IMR-90 (cell line): ENCODE results near the gene OGT. TPM values are rescaled to one million over a fixed set of nuclear protein-coding genes. Genes with fewer than 3 reads are reported as not detected.
"Not testable (repeated sequence)": the region's sequence is repeated elsewhere in the genome, so short reads cannot be mapped to it uniquely, and the experiment has no call there.

Experiments
- ATAC-seq: fragments of 200-7000 bp; cut with Tn5 transposase; 2 replicates; pipeline ENCODE4 v1.9.1; 2020; ENCODE audit warnings: low read depth, mild to moderate bottlenecking, moderate library complexity
- BruUV-seq: library from RNA; stranded (reverse); fragments of 400-500 nt; replicated peaks from 2 replicates; lab custom pipeline; 2021; lab: Mats Ljungman, UMichigan
- CTCF ChIA-PET: fragments of 300-600 bp; formaldehyde crosslinking; extraction: SDS; loops from one replicate; lab custom pipeline; 2021; ENCODE audit warnings: antibody characterized with exemption; lab: Yijun Ruan, JAX
- POLR2A ChIA-PET: fragments of 300-600 bp; sonication (Branson Sonifier 250); formaldehyde crosslinking; loops from one replicate; lab custom pipeline; 2022; ENCODE audit warnings: antibody characterized with exemption; ENCODE audit not compliant: unreplicated experiment; lab: Charles Lee
- DNase-seq: peaks from one replicate; pipeline ENCODE4 v3.0.0; 2013
- H2AFZ ChIP-seq: replicated peaks from 2 replicates; pipeline ENCODE3; 2013; ENCODE audit warnings: low read length, mild to moderate bottlenecking; ENCODE audit not compliant: poor library complexity
- H2AK5ac ChIP-seq: 2 replicates; pipeline ENCODE4 v1.6.1; 2013; ENCODE audit warnings: low read depth, low read length, inconsistent platforms
- H2AK9ac ChIP-seq: replicated peaks from 2 replicates; pipeline ENCODE3; 2013; ENCODE audit warnings: mild to moderate bottlenecking, low read depth, low read length, moderate library complexity; ENCODE audit not compliant: poor library complexity
- H2BK120ac ChIP-seq: 2 replicates; pipeline ENCODE4 v1.6.1; 2013; ENCODE audit warnings: low read depth, low read length, inconsistent platforms
- H2BK15ac ChIP-seq: 3 replicates; pipeline ENCODE4 v1.6.1; 2013; ENCODE audit warnings: low read depth, low read length, inconsistent platforms
- H2BK20ac ChIP-seq: 2 replicates; pipeline ENCODE4 v1.6.1; 2013; ENCODE audit warnings: low read depth, mild to moderate bottlenecking, inconsistent platforms, low read length, moderate library complexity
- H2BK5ac ChIP-seq: 2 replicates; pipeline ENCODE4 v1.6.1; 2013; ENCODE audit warnings: mild to moderate bottlenecking, low read depth, low read length, inconsistent platforms; ENCODE audit not compliant: poor library complexity, severe bottlenecking
- H3K14ac ChIP-seq: replicated peaks from 2 replicates; pipeline ENCODE4 v1.6.1; 2013; ENCODE audit warnings: low read depth, low read length, inconsistent platforms
- H3K18ac ChIP-seq: 2 replicates; pipeline ENCODE4 v1.6.1; 2013; ENCODE audit warnings: low read depth, low read length, control low read depth
- H3K23ac ChIP-seq: 2 replicates; pipeline ENCODE4 v1.6.1; 2013; ENCODE audit warnings: low read depth, low read length, inconsistent platforms
- H3K27ac ChIP-seq: 2 replicates; pipeline ENCODE4 v1.5.1; 2013; ENCODE audit warnings: mild to moderate bottlenecking, control low read depth, low read length; ENCODE audit not compliant: insufficient read depth
- H3K27me3 ChIP-seq: 2 replicates; pipeline ENCODE4 v1.6.1; 2013; ENCODE audit warnings: low read length; ENCODE audit not compliant: control insufficient read depth, insufficient read depth
- H3K36me3 ChIP-seq: 2 replicates; pipeline ENCODE4 v1.6.1; 2013; ENCODE audit warnings: low read length, mixed read lengths; ENCODE audit not compliant: control insufficient read depth, insufficient read depth
- H3K4ac ChIP-seq: 2 replicates; pipeline ENCODE4 v1.6.1; 2013; ENCODE audit warnings: low read depth, low read length, inconsistent platforms
- H3K4me1 ChIP-seq: 2 replicates; pipeline ENCODE4 v1.6.1; 2013; ENCODE audit warnings: low read length, mixed read lengths; ENCODE audit not compliant: control insufficient read depth, insufficient read depth
- H3K4me2 ChIP-seq: 2 replicates; pipeline ENCODE4 v1.6.1; 2013; ENCODE audit warnings: low read depth, mild to moderate bottlenecking, control low read depth, low read length, moderate library complexity
- H3K4me3 ChIP-seq: 2 replicates; pipeline ENCODE4 v1.5.1; 2013; ENCODE audit warnings: low read depth, mild to moderate bottlenecking, control low read depth, low read length, moderate library complexity; ENCODE audit not compliant: insufficient read depth
- H3K56ac ChIP-seq: 2 replicates; pipeline ENCODE4 v1.6.1; 2013; ENCODE audit warnings: low read length, inconsistent platforms; ENCODE audit not compliant: insufficient read depth; ENCODE audit errors: extremely low read depth
- H3K79me1 ChIP-seq, 2 experiments: 2 replicates each; pipeline ENCODE4 v1.6.1; 2013; ENCODE audit warnings: low read length in 2 of 2, inconsistent platforms in 1 of 2, low read depth in 1 of 2
- H3K9ac ChIP-seq: 2 replicates; pipeline ENCODE4 v1.6.1; 2013; ENCODE audit warnings: low read depth, low read length, control low read depth
- H3K9me1 ChIP-seq: 2 replicates; pipeline ENCODE4 v1.6.1; 2013; ENCODE audit warnings: low read length, inconsistent platforms; ENCODE audit not compliant: insufficient read depth
- H3K9me3 ChIP-seq: 2 replicates; pipeline ENCODE4 v1.6.1; 2013; ENCODE audit warnings: low read length; ENCODE audit not compliant: control insufficient read depth, insufficient read depth
- H4K20me1 ChIP-seq: 2 replicates; pipeline ENCODE4 v1.6.1; 2013; ENCODE audit warnings: low read length, inconsistent platforms; ENCODE audit not compliant: insufficient read depth
- H4K5ac ChIP-seq: 2 replicates; pipeline ENCODE4 v1.6.1; 2013; ENCODE audit warnings: mild to moderate bottlenecking, low read depth, low read length, control low read depth
- H4K8ac ChIP-seq, 2 experiments: 2 replicates each; pipeline ENCODE4 v1.6.1; 2013; ENCODE audit warnings: low read depth in 2 of 2, low read length in 2 of 2, control low read depth in 1 of 2, inconsistent platforms in 1 of 2
- H4K91ac ChIP-seq: 2 replicates; pipeline ENCODE4 v1.6.1; 2013; ENCODE audit warnings: low read depth, low read length, inconsistent platforms; ENCODE audit not compliant: insufficient read depth
- BHLHE40 ChIP-seq: fragments of 150-350 bp; IDR thresholded peaks from 2 replicates; pipeline ENCODE4 v1.6.1; 2016; ENCODE audit warnings: mild to moderate bottlenecking, low read depth, low read length
- CEBPB ChIP-seq: IDR thresholded peaks from 2 replicates; pipeline ENCODE4 v1.6.1; 2012; ENCODE audit warnings: low read depth, low read length, improper control_type of control experiment
- FOS ChIP-seq: fragments of 150-350 bp; IDR thresholded peaks from 2 replicates; pipeline ENCODE4 v1.6.1; 2016; ENCODE audit warnings: low read depth, low read length
- MAFK ChIP-seq: IDR thresholded peaks from 2 replicates; pipeline ENCODE4 v1.6.1; 2012; ENCODE audit warnings: low read depth, low read length, improper control_type of control experiment
- NFE2L2 ChIP-seq: fragments of 150-350 bp; IDR thresholded peaks from 2 replicates; pipeline ENCODE4 v1.6.1; 2016; ENCODE audit warnings: low read depth, mild to moderate bottlenecking, low read length
- RCOR1 ChIP-seq: IDR thresholded peaks from 2 replicates; pipeline ENCODE4 v1.6.1; 2012; ENCODE audit warnings: mild to moderate bottlenecking, low read length, improper control_type of control experiment; ENCODE audit not compliant: insufficient replicate concordance
- RFX5 ChIP-seq: IDR thresholded peaks from 2 replicates; pipeline ENCODE4 v1.8.0; 2012; ENCODE audit warnings: low read depth, mild to moderate bottlenecking, low read length, moderate library complexity
- SMC3 ChIP-seq: fragments of 150-350 bp; IDR thresholded peaks from 2 replicates; pipeline ENCODE4 v1.6.1; 2016; ENCODE audit warnings: low read depth, mild to moderate bottlenecking, antibody characterized with exemption, low read length, moderate library complexity
- WGBS, 2 experiments: methylation state at CpG; one replicate each; pipeline versions ENCODE4 v1.1.5 to v1.1.7; 2013; ENCODE audit warnings: missing lambda C conversion rate in 2 of 2; ENCODE audit not compliant: insufficient read length in 1 of 2; ENCODE audit errors: extremely low coverage in 2 of 2; 5-methylcytosine and 5-hydroxymethylcytosine counted together
- dilution Hi-C: fragments of 300-500 bp; cut with HindIII; formaldehyde crosslinking; loops from one replicate; pipeline ENCODE4 v1.14.3; 2018; ENCODE audit warnings: low sequenced_read_pairs; ENCODE audit not compliant: unreplicated experiment
- in situ Hi-C: fragments of 300-500 bp; cut with MboI; formaldehyde crosslinking; loops from 3 replicates; pipeline ENCODE4 v1.14.3; 2019; ENCODE audit warnings: low sequenced_read_pairs, inconsistent platforms, mixed read lengths
- intact Hi-C: fragments of 100-400 bp; cut with micrococcal nuclease; formaldehyde crosslinking; loops from 2 replicates; pipeline ENCODE4 v1.10.0; 2022
- polyA plus RNA-seq, 3 experiments: library from polyadenylated mRNA; depleted of rRNA; stranded (reverse); fragments of >200 nt; gene quantifications; 2 replicates each; pipeline ENCODE4 v1.2.3, GENCODE V29; 2012; ENCODE audit warnings: low replicate concordance in 1 of 3
- total RNA-seq: library from RNA; depleted of rRNA; stranded (reverse); fragments of >200 nt; gene quantifications from 2 replicates; pipeline ENCODE4 v1.2.3, GENCODE V29; 2012
- TF ChIP-seq, protein P1 (sequence below): conservative IDR thresholded peaks from 2 replicates; pipeline ENCODE4 v1.5.1; 2012; ENCODE audit warnings: mild to moderate bottlenecking, low read depth, low read length, improper control_type of control experiment

OGT gene
- total and polyA plus RNA-seq, 2 of the 4 experiments (the other 2 are of a cell fraction) = 80.7 to 113 TPM

DNA sequence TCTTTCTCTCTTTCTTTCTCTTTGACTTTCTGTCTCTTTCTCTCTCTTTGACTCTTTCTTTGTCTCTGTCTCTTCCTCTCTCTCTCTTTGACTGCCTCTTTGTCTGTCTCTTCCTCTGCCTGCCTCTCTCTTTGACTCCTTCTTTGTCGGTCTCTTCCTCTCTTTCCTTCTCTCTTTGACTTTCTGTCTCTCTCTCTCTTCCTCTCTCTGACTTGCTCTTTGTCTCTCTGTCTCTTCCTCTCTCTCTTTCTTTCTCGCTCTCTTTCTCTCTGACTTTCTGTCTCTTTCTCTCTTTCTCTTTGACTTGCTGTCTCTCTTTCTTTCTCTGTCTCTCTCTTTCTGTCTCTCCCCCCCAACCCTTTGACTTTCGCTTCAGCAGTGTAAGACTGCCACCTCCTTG, 36.4 kb upstream of the OGT start:
- Histone ChIP-seq H2BK20ac (no peak overlapping the region), H4K91ac (no peak overlapping the region), H3K23ac (no peak overlapping the region), H3K4me3 (no peak overlapping the region), H3K36me3 (no peaks in the 10 kb centered on the region), H3K9me3 (no peaks in the 10 kb centered on the region), H3K79me1 (no peaks in the 10 kb centered on the region), H4K8ac (no peak overlapping the region), H2BK5ac (no peak overlapping the region), H3K9me1 (no peaks in the 10 kb centered on the region), H3K18ac (no peak overlapping the region), H2AK9ac (no peak overlapping the region), H2BK15ac (no peak overlapping the region), H4K20me1 (no peaks in the 10 kb centered on the region), H3K27ac (no peak overlapping the region), H2AFZ (no peak overlapping the region), H2BK120ac (no peak overlapping the region), H3K27me3 (no peaks in the 10 kb centered on the region), H3K9ac (no peak overlapping the region), H3K4me1 (no peaks in the 10 kb centered on the region), H3K4ac (no peak overlapping the region), H2AK5ac (no peak overlapping the region), H4K5ac (no peak overlapping the region), H3K4me2 (no peak overlapping the region), H3K56ac (no peak overlapping the region), H3K14ac (no peak overlapping the region)
- intact Hi-C loops = no loop called here
- POLR2A ChIA-PET = no interaction called here
- dilution Hi-C loops = no loop called here
- BruUV-seq = no TSS peak
- in situ Hi-C loops = no loop called here
- 60% methylated on average over 1 of the region's 3 CpGs; no CpG with 5 or more reads in 1 of the 2 experiments for WGBS, 2 experiments
- ATAC-seq (no peak), DNase-seq (no peak)
- CTCF ChIA-PET = no interaction called here
- TF ChIP-seq CEBPB (no peak), RCOR1 (no peak), BHLHE40 (no peak), RFX5 (no peak), NFE2L2 (no peak), FOS (no peak), MAFK (no peak), SMC3 (no peak)
- TF ChIP-seq, protein P1, sequence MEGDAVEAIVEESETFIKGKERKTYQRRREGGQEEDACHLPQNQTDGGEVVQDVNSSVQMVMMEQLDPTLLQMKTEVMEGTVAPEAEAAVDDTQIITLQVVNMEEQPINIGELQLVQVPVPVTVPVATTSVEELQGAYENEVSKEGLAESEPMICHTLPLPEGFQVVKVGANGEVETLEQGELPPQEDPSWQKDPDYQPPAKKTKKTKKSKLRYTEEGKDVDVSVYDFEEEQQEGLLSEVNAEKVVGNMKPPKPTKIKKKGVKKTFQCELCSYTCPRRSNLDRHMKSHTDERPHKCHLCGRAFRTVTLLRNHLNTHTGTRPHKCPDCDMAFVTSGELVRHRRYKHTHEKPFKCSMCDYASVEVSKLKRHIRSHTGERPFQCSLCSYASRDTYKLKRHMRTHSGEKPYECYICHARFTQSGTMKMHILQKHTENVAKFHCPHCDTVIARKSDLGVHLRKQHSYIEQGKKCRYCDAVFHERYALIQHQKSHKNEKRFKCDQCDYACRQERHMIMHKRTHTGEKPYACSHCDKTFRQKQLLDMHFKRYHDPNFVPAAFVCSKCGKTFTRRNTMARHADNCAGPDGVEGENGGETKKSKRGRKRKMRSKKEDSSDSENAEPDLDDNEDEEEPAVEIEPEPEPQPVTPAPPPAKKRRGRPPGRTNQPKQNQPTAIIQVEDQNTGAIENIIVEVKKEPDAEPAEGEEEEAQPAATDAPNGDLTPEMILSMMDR = no peak

DNA sequence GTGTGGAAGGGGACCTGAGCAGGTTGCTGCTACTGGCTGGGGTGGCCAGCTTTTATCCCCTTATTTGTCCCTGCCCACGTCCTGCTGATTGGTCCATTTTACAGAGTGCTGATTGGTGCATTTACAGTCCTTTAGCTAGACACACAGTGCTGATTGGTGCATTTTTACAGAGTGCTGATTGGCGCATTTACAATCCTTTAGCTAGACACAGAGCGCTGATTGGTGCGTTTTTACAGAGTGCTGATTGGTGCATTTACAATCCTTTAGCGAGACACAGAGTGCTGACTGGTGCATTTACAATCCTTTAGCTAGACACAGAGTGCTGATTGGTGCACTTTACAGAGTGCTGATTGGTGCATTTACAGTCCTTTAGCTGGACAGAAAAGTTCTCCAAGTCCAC, 30.8 kb upstream of the OGT start:
- H2BK120ac ChIP-seq, H3K4me3 ChIP-seq, DNase-seq, H3K9me3 ChIP-seq, H3K4me2 ChIP-seq, H3K27ac ChIP-seq, H4K20me1 ChIP-seq, H2BK20ac ChIP-seq, H4K5ac ChIP-seq, H3K9me1 ChIP-seq, POLR2A ChIA-PET, H2BK15ac ChIP-seq, H3K23ac ChIP-seq, dilution Hi-C loops, H2BK5ac ChIP-seq, BruUV-seq, intact Hi-C loops, in situ Hi-C loops, H4K91ac ChIP-seq, CTCF ChIA-PET, H3K4ac ChIP-seq, H2AK5ac ChIP-seq, ATAC-seq, H4K8ac ChIP-seq, H3K36me3 ChIP-seq, H3K56ac ChIP-seq, H3K4me1 ChIP-seq, H2AFZ ChIP-seq, H2AK9ac ChIP-seq, H3K9ac ChIP-seq, H3K14ac ChIP-seq, H3K27me3 ChIP-seq, H3K18ac ChIP-seq, H3K79me1 ChIP-seq: not testable (repeated sequence)
- WGBS, 2 experiments = 75% methylated on average over 3 of the region's 5 CpGs; no CpG with 5 or more reads in 1 of the 2 experiments
